GM12891 (cell line): ENCODE results near the gene AP2A2.

Experiments
- PAX5 ChIP-seq: IDR thresholded peaks from 2 replicates; pipeline ENCODE4 v1.6.1; 2011; ENCODE audit warnings: low read length, moderate library complexity, mild to moderate bottlenecking; ENCODE audit not compliant: insufficient read depth, severe bottlenecking
- POLR2A ChIP-seq: IDR thresholded peaks from 2 replicates; pipeline ENCODE4 v1.6.1; 2011; ENCODE audit warnings: low read depth, low read length, control low read depth
- POLR2AphosphoS5 ChIP-seq: IDR thresholded peaks from 2 replicates; pipeline ENCODE4 v1.6.1; 2011; ENCODE audit warnings: low read depth, low read length, control low read depth
- POU2F2 ChIP-seq: IDR thresholded peaks from 2 replicates; pipeline ENCODE4 v1.6.1; 2011; ENCODE audit warnings: low read depth, mild to moderate bottlenecking, control low read depth, low read length, moderate library complexity
- SPI1 ChIP-seq: IDR thresholded peaks from 2 replicates; pipeline ENCODE4 v1.6.1; 2011; ENCODE audit warnings: low read depth, low read length, control low read depth
- TAF1 ChIP-seq: IDR thresholded peaks from 2 replicates; pipeline ENCODE4 v1.6.1; 2011; ENCODE audit warnings: low read depth, low read length, control low read depth

DNA sequence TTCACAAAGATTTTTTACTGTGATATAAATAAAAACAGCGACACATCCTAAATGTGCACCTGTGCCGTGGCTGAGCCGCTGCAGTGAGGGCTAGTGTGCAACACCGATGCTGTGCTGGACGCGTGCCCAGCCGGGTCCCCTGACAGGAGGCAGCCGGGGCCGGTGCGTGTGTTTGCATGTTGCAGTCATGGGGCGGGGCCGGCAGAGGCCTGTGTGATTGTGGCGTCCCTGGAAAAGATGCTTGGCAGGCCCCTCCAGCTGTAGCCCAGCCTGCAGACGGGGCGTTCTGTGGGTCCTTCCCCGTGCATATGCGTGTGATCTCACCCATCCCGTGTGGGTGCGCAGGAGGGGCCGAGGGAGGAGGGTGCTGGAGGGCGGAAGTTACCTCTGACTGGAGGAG is 80.3 kb downstream of the AP2A2 start:
- TF ChIP-seq POLR2A (no peak), TAF1 (no peak), PAX5 (no peak), POLR2AphosphoS5 (no peak), SPI1 (no peak), POU2F2 (no peak)
